NCI-H345 treated with DMSO at 0.1 percent for 48 hours (cell line): ENCODE data around the gene TMEM117.
"Not testable (repeated sequence)": the region's sequence is repeated elsewhere in the genome, so short reads cannot be mapped to it uniquely, and the experiment has no call there.

Source experiments
- DNase-seq: peaks from one replicate; lab custom pipeline; 2025; ENCODE audit not compliant: unreplicated experiment; lab: John Stamatoyannopoulos, UW

Gene TMEM117

DNA sequence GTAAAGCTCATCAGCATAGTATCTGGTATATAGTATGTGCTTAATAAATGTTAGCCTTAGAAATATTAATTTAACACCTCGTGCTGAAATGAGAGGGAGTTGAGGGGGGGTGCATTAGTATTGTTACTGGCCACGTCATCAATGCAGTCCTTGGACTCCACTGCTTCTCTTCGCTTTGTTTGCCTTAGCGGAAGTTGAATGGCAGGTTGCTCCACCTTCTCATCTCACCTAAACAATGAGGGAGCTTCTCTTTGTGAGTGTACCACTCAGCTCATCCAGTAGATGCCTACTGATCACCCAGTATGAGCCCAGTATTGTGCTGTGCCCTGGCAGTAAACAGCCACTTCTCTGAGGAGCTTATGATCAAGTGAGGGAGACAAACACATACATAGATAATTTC lies 4.5 kb downstream of the TMEM117 start:
- DNase-seq: no peak

DNA sequence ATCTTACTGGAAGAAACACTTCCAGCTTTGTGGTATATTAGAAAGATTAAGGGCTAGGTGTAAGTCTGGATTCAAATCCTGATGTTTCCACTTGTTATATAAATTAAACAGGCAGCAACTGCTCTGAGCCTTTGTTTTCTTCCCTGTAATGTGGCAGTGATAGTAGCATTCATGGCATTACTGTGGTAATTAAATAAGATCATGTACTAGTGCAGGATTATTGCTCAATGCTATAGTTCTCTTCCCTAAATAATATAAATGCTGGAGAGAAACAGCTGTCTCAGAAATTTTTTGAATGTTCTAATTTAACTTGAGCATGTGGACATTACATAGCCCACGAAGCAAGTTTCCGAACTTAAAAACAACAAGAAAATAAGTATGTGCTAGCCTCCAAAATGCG lies 5.4 kb downstream of the TMEM117 start:
- DNase-seq: no peak

DNA sequence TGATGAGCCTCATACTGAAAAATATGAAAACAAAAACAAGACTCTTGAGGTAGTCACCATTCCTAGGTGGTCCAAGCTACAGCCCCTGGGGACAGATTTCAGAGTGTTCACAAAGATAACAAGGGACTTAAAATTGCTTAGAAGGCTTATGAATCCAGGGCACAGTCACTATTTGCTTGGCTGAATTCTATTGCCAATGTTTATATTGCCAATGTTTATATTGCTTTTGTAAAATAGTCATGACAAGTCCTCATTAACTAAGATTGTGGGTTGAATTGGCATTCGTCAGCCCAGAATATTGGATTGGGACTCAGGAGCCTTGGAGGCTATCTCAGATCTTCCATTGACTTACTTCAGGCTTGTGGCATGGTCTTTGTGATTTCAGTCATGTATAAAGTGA lies 6.4 kb downstream of the TMEM117 start:
- DNase-seq: no peak

DNA sequence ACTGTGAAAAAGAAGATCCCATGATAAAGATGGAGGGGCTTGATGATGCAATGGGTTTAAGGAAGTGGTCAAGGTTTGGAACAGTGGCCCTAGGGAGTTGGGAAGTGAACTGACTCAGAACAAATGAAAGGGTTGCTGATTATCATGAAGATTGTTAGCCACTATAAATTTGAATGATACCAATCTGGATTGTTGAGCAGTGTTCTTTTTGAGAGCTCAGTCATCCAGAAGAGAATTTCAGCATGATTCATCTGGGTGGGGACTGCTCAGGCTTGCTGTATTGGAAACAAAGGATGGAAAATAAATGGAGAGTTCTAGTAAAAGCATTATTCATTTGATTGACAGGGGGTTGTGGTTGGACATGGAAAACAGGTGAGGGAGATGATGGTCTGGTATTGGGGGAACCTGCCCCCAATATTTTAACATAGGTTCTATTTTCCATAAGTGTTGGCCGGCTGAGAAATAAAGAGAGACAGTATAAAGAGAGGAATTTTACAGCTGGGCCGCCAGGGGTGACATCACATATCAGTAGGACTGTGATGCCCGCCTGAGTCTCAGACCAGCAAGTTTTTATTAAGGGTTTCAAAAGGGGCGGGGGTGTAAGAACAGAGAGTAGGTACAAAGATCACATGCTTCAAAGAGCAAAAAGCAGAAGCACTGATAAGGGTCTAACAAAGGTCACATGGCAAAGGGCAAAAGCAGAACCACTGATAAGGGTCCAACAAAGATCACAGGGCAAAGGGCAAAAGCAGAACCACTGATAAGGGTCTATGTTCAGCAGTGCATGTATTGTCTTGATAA lies 11.7 kb downstream of the TMEM117 start:
- DNase-seq: not testable (repeated sequence)

DNA sequence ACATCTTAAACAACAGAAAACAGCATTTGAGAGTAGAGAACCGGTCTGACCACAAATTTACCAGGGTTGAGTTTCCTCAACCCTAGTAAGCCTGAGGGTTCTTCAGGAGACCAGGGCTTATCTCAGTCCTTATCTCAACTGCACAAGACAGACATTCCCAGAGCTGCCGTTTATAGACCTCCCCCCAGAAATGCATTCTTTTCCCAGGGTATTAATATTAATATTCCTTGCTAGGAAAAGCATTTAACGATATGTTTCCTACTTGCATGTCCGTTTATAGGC lies 12.3 kb downstream of the TMEM117 start:
- no peak for DNase-seq

DNA sequence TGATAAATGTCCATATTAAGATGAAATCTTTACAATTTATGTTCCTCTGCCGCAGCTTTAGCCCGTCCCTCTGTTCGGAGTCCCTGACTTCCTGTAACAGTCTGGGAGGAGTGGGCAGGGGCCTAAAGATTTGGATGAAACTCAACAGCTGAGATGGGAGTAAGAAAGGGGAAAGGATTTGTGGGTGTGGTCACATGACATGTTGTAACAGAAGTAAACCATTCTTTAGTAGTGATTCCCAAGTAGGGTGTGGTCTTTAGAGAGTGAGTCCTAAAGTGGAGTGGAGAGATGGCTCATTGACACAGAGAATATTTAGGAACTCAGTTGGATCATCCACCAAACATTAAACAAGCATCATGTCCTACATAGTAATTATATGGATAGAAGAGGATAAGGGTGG lies 12.9 kb downstream of the TMEM117 start:
- DNase-seq: no peak

DNA sequence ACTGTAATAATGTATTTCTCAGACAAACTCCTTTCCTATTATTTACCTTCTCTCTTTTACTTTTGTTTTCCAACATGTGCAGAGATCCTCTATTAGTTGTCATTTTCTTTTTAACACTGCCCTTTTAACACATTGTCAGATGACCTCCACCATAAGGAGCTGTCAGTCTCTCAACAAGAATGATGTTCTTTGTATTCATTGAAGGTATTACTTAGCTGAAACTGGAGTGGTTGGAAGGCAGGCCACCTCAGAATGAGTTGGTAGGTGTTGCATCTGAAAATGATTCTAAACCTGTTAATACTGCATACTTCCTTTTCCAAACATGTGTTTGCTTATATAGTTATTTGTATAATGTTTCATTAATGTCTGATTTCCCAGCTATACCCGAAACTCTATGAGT lies 16.9 kb downstream of the TMEM117 start:
- DNase-seq: no peak

DNA sequence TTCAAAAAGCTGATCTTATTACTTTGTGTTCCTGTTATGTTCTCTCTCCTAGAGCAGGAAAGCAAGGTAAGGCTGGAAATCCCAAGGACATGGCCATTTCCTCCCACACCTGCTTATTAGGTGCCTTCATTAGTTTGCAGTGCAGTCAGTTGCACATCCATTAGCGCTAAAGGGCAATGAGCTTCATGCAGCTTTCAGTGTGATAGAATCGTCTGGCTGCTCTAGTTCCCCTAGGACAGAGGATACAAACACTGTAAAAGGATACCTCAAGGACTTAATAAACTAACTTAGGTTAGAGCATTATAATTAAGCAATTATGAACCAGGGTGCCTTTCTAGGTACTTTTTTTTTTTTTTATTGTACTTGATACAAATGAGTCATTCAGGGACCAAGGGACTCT lies 21.1 kb downstream of the TMEM117 start:
- DNase-seq: no peak

DNA sequence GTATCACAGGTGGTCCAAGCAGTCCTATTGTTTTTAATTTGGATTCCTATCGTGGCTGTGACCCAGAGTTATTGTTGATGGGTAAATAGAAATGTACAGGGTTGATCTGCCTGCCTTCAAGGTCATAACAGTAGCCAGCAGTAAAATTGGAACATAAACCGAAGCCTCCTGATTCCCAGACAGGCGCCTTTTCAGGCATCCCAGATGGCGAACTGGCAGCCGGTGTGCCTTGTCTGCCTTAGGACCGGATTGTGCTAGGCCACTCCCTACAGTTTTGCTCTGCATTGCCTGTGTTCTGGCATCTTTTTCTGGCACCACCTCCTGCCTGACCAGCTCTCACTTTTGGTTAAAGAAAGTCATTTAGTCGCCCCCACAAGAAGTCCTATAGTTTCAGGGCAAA lies 22.2 kb downstream of the TMEM117 start:
- no peak for DNase-seq

DNA sequence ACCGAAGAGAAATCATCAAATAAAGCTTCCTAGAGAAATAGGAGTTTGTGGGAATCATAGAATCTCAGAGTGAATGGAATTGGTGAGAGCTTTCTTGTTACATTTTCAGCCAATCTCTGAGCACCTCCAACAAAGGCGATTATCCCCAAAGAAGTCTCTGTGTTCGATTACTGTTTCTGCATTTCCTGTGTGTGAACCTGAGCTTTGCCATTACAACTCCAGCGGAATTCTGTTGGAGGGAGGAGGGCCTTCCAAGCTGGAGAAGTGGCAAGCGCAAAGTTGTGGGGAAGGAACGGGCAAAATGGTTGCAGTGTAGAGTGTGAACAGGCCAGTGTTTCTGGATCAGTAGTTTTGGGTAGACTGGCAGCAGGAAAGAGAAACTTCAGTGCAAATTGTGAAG lies 23.1 kb downstream of the TMEM117 start:
- no peak for DNase-seq

DNA sequence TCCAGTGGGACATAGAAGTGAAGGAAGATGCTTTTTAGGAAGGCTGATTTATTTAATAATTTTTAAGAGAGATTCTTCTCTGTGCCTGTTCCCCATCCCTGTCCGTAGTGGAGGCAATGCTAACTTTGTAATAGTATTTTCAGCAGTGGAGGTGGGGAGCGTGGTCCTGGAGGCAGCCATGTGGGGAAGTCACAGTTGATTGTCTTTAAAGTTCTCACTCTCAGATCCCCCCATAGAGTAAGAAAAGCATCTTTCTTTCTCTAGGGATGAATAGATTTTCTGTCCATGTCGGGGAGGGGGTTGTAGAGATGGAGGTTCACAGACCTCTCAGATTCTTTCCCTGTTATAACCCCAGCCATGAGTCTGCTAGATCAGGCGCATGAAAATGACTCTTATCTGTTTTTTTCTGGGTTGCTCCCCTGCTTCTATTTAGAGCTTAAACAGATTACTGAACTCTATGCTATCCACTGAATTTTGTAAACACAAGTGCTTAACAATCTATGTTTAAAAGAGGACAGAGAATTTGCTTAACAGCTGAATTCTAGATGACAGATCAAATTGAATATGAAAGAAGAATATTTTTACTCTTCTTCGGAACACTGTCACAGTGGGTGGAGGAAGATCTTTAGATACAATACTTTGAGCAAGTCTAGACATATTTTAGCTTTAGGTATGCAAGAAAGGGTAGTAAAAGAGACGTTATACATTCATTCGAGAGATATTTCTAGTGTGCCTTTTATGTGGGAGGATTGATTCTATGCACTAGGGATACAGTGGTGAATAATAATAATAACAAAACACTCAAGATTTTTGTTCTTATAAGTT lies 25.3 kb downstream of the TMEM117 start:
- DNase-seq: no peak

DNA sequence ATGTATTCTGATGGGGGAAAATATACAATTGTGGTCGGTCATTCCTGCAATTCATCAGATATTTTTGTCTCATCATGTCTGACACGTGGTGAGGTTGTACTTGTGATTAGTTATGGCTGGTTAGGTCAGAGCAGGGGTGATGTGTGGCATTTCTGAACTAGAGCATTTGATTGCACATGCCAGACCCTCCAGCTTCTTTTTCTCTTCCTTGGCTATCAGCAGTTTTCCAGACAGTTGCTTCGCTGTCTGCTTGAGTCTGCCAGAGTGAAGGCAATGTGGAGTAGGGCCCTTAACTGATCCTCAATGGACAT lies 25.9 kb downstream of the TMEM117 start:
- DNase-seq: no peak

DNA sequence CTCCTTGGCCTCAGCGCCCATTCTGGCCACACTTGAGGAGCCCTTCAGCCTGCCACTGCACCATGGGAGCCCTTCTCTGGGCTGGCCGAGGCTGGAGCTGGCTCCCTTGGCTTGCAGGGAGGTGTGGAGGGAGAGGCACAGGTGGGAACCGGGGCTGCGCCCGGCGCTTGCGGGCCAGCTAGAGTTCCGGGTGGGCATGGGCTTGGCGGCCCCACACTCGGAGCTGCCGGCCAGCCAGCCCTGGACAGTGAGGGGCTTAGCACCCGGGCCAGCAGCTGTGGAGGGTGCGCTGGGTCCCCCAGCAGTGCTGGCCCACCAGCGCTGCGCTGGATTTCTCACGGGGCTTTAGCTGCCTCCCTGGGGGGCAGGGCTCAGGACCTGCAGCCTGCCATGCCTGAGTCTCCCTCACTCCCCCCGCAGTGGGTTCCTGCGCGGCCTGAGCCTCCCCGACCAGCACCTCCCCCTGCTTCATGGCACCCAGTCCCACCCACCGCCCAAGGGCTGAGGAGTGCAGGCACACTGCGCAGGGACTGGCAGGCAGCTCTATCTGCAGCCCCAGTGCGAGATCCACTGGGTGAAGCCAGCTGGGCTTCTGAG lies 28.0 kb downstream of the TMEM117 start:
- DNase-seq: no peak

DNA sequence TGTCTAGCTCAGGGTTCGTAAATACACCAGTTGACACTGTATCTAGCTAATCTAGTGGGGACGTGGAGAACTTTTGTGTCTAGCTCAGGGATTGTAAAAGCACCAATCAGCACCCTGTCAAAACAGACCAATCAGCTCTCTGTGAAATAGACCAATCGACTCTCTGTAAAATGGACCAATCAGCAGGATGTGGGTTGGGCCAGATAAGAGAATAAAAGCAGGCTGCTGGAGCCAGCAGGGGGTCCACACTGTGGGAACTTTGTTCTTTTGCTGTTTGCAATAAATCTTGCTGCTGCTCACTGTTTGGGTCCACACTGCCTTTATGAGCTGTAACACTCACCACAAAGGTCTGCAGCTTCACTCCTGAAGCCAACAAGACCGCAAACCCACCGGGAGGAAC lies 28.7 kb downstream of the TMEM117 start:
- DNase-seq: not testable (repeated sequence)

DNA sequence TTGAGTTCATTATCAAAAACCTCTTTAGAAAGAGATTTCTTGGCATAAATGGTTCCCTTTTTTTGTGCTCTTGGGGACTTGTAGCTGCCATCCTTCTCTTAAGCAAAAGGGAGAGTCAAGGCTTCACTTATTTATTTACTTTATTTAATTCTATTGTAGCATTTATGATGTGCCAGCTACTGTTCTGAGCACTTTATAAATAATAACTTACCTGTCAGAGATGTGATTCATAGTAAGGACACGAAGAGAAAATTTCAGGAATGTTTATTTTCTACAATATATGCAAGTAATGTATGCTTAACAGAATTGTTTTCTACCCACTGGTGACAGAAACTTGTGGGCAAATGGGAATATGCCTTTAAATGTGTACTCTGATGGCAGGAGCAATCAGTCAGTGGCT lies 33.3 kb downstream of the TMEM117 start:
- DNase-seq: no peak

DNA sequence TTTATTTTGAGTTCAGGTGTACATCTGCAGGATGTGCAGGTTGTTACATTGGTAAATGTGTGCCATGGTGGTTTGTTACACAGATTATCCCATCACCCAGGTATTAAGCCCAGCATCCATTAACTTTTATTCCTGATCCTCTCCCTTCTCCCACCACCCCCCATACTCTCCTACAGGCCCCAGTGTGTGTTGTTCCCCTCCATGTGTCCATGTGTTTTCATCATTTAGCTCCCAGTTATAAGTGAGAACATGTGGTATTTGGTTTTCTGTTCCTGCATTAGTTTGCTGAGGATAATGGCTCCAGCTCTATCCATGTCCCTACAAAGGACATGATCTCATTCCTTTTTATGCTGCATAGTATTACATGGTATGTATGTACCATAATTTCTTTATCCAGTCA lies 33.9 kb downstream of the TMEM117 start:
- not testable (repeated sequence) for DNase-seq

DNA sequence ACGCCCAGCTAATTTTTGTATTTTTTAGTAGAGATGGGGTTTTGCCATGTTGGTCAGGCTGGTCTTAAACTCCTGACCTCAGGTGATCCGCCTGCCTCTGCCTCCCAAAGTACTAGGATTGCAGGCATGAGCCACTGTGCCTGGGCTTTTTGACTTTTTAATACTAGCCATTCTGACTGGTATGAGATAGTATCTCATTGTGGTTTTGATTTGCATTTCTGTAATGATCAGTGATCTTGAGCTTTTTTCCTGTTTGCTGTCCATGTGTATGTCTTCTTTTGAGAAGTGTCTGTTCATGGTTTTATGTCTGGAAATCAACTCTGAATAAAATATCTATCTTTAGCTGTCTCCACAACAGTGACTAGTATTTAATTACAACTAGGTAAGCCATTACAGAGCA lies 35.4 kb downstream of the TMEM117 start:
- DNase-seq: not testable (repeated sequence)

DNA sequence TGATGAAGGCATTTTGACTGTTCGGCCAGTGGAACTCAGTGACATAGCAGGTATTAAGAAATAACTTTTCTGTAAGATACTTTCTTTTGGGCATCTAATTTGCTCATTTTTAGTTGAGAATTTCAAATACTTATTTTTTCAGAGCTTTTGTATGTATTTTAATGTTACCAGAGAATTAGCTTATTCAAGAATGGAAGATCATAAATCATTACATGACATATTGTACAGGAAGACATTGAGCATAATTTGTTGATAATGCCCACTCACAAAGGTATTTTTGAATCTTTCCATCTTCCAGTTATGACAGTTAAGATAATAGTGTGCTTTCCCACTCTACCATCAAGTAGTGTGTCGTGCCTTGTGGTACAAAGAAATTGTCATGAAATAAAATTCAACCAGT lies 36.5 kb downstream of the TMEM117 start:
- no peak for DNase-seq

DNA sequence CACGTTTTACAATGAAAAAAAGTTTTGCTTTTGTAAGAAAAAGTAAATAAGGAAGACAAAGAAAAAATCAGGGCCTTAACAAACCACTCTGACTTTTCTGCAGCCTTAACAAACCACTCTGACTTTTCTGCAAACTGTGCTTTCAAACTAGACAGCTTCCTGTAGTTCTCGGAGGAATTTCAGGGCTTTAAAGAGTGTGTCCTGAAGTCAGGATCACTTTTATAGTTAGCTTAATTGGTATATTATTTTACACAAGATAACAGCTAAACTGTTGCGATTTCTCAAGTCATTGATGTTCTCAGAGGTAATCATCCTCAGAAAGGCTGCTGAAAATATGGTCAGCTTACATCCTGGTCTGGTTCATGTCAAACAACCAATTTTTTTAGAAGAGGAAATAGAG lies 42.2 kb downstream of the TMEM117 start:
- DNase-seq: no peak

DNA sequence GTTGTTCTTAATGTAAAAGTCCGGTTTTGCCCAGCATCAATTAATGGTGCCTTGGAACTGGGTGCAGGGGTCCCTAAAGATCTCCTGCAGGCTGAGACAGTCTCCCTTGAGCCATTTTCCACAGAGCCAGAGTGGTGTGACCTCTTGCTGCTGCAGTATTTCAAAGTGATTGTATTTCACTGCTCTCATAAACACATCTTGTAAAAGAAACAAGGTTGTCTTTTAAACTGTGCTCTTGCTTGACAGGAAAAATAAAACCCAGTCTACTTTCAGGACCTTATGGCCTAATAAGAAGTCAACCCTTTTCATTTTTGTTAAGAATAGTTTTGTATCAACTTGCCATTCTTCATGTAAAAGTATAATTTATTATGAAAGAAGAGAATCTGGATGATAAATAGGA lies 44.7 kb downstream of the TMEM117 start:
- no peak for DNase-seq

DNA sequence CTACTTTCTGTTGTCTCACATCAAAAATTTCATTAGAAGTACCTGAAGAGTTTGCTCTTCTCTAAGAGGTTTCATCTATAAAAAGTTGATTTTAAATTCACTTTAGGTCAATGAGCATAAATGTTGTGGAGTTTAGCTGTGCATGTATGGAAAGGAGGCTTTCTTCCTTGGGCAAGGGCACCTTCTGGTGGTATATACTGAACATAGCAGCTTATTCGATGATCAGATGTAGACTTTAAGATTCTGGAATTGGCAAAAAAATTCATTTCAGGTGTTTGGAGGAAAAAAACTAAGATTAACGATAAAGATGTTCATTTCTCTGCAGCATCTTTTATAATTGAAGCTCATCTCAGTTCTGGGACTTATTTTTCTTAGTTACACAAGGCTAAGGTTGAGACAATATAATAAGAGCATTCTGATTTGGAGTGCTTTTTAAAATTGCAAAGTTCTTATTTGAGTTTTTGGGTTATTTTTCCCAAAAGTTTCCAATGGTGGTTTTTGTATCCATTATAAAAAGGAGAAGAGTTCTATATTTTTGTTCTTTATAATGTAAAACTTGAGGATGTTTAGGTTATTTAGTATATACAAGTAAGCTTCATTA lies 46.8 kb downstream of the TMEM117 start:
- peak; percentile 2 for DNase-seq

DNA sequence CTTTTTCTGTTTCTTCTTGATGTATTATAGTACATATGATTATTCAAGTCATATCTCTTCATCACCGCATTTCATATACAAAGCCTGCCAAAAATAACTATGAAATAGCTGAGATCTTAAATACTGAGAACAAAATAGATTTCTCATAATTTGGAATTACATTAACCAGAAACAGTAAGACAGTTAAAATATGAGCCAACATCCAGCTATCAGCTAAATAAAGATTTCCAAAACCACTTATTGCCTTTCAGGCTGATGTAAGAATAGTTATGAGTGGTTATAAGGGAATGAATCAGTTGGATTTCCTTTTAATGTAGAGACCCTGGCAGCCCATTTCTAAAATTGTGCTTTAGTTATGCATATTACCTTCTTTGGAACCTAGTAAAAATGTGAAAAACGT lies 47.4 kb downstream of the TMEM117 start:
- no peak for DNase-seq
